ENCODE results near the gene YWHAB.

The YWHAB gene

GRCh38 chr20:44932916-44933315 is 47.4 kb downstream of the YWHAB start:
- no peak for TF ChIP-seq CTCF (IDR thresholded peaks at IDR 0.05; ENCODE audit: low read depth, low read length)
- no peak overlapping the region for H3K4me3 ChIP-seq (ENCODE audit: low read depth, low read length)

GRCh38 chr20:44936510-44936909 is 51.0 kb downstream of the YWHAB start:
- H3K4me3 ChIP-seq (ENCODE audit: low read depth, low read length) = no peak overlapping the region
- TF ChIP-seq CTCF (IDR thresholded peaks at IDR 0.05; ENCODE audit: low read depth, low read length) = no peak

GRCh38 chr20:44938637-44939036 is 53.1 kb downstream of the YWHAB start:
- no peak for TF ChIP-seq CTCF (IDR thresholded peaks at IDR 0.05; ENCODE audit: low read depth, low read length)
- H3K4me3 ChIP-seq (ENCODE audit: low read depth, low read length) = no peak overlapping the region

GRCh38 chr20:44941120-44941691 is 55.7 kb downstream of the YWHAB start:
- TF ChIP-seq CTCF (IDR thresholded peaks at IDR 0.05; ENCODE audit: low read depth, low read length) = no peak
- no peak overlapping the region for H3K4me3 ChIP-seq (ENCODE audit: low read depth, low read length)

GRCh38 chr20:44942264-44942973 is 56.9 kb downstream of the YWHAB start:
- TF ChIP-seq CTCF (IDR thresholded peaks at IDR 0.05; ENCODE audit: low read depth, low read length) = no peak
- H3K4me3 ChIP-seq (ENCODE audit: low read depth, low read length) = no peak overlapping the region

GRCh38 chr20:44943828-44944227 is 58.3 kb downstream of the YWHAB start:
- TF ChIP-seq CTCF (IDR thresholded peaks at IDR 0.05; ENCODE audit: low read depth, low read length) = no peak
- no peak overlapping the region for H3K4me3 ChIP-seq (ENCODE audit: low read depth, low read length)

GRCh38 chr20:44945261-44945660 is 59.8 kb downstream of the YWHAB start:
- no peak overlapping the region for H3K4me3 ChIP-seq (ENCODE audit: low read depth, low read length)
- TF ChIP-seq CTCF (IDR thresholded peaks at IDR 0.05; ENCODE audit: low read depth, low read length) = no peak
